Endothelial cell of umbilical vein (primary cell): ENCODE measurements around the gene MTNR1B. TPM values are rescaled to one million over a fixed set of nuclear protein-coding genes. Genes with fewer than 3 reads are reported as not detected.

Experiments
- BruUV-seq: library from RNA; stranded (reverse); fragments of 400-500 nt; replicated peaks from 2 replicates; lab custom pipeline; 2021; lab: Mats Ljungman, UMichigan
- CTCF ChIA-PET: fragments of 300-600, 350-600 bp; sonication (Branson Sonifier 250); formaldehyde crosslinking; loops from one replicate; lab custom pipeline; 2021; ENCODE audit warnings: antibody characterized with exemption, inconsistent platforms; lab: Charles Lee
- POLR2A ChIA-PET: fragments of 300-600, 350-600 bp; sonication (Branson Sonifier 250); formaldehyde crosslinking; loops from one replicate; lab custom pipeline; 2021; ENCODE audit warnings: antibody characterized with exemption, inconsistent platforms; lab: Charles Lee
- DNase-seq: peaks from one replicate; pipeline ENCODE4 v3.0.0-alpha.2; 2011; ENCODE audit warnings: low read depth, low spot score
- FAIRE-seq: peaks from 2 replicates; lab custom pipeline; 2011; peaks lifted over from hg19 to GRCh38; lab: Jason Lieb, UNC
- H2AFZ ChIP-seq: 2 replicates; pipeline ENCODE4 v1.6.0; 2012; ENCODE audit warnings: low read depth, low read length, control low read depth, inconsistent platforms
- H3K27ac ChIP-seq: 2 replicates; pipeline ENCODE4 v1.5.1; 2011; ENCODE audit warnings: low read depth, mild to moderate bottlenecking, control low read depth, low read length, moderate library complexity; ENCODE audit not compliant: insufficient read depth
- H3K27me3 ChIP-seq, 2 experiments: 2 replicates each; pipeline versions ENCODE4 v1.6.0 to v1.6.1; 2011; ENCODE audit warnings: low read length in 2 of 2, mixed read lengths in 1 of 2; ENCODE audit not compliant: control insufficient read depth in 2 of 2, insufficient read depth in 2 of 2
- H3K36me3 ChIP-seq, 2 experiments: 2 replicates in 1 of 2; 3 replicates in 1 of 2; pipeline ENCODE4 v1.5.1; 2011; ENCODE audit warnings: low read length in 2 of 2, mild to moderate bottlenecking in 1 of 2, moderate library complexity in 1 of 2; ENCODE audit not compliant: control insufficient read depth in 2 of 2, insufficient read depth in 2 of 2; ENCODE audit errors: extremely low read depth in 1 of 2
- H3K4me1 ChIP-seq: 3 replicates; pipeline ENCODE4 v1.5.1; 2011; ENCODE audit warnings: mild to moderate bottlenecking, low read length; ENCODE audit not compliant: control insufficient read depth, insufficient read depth; ENCODE audit errors: extremely low read depth
- H3K4me2 ChIP-seq: 2 replicates; pipeline ENCODE4 v1.6.1; 2011; ENCODE audit warnings: low read length, control low read depth, mixed read lengths; ENCODE audit not compliant: insufficient read depth
- H3K4me3 ChIP-seq, 3 experiments: fragments of 200-600 bp in 1 of 3; sonication (generic), shearing (Covaris generic) in 1 of 3; replicated peaks in 1 of 3; 2 replicates each; pipeline ENCODE4 v1.5.1; 2011 to 2016; ENCODE audit warnings: control low read depth in 3 of 3, low read length in 3 of 3, mild to moderate bottlenecking in 2 of 3, inconsistent platforms in 1 of 3, low read depth in 1 of 3, moderate library complexity in 1 of 3; ENCODE audit not compliant: insufficient read depth in 1 of 3
- H3K79me2 ChIP-seq: 2 replicates; pipeline ENCODE4 v1.6.0; 2012; ENCODE audit warnings: low read length, inconsistent platforms; ENCODE audit not compliant: control insufficient read depth, insufficient read depth
- H3K9ac ChIP-seq: replicated peaks from 2 replicates; pipeline ENCODE3; 2011; ENCODE audit warnings: low read length, control low read depth; ENCODE audit not compliant: insufficient read depth; ENCODE audit errors: extremely low read depth
- H3K9me1 ChIP-seq: replicated peaks from 3 replicates; pipeline ENCODE4 v1.6.0; 2011; ENCODE audit warnings: mild to moderate bottlenecking, low read length; ENCODE audit not compliant: control insufficient read depth, insufficient read depth; ENCODE audit errors: extremely low read depth
- H3K9me3 ChIP-seq: replicated peaks from 2 replicates; pipeline ENCODE4 v1.5.1; 2012; ENCODE audit warnings: low read length, inconsistent platforms; ENCODE audit not compliant: control insufficient read depth, insufficient read depth
- H4K20me1 ChIP-seq: replicated peaks from 2 replicates; pipeline ENCODE3; 2011; ENCODE audit warnings: mild to moderate bottlenecking, low read length; ENCODE audit not compliant: control insufficient read depth, insufficient read depth; ENCODE audit errors: extremely low read depth
- EZH2 ChIP-seq: IDR thresholded peaks from 2 replicates; pipeline ENCODE4 v1.6.1; 2012; ENCODE audit warnings: borderline replicate concordance, low read depth, mild to moderate bottlenecking, moderate library complexity, low read length, inconsistent platforms; ENCODE audit not compliant: severe bottlenecking
- FOS ChIP-seq: IDR thresholded peaks from 2 replicates; pipeline ENCODE4 v1.6.1; 2011; ENCODE audit warnings: mild to moderate bottlenecking, low read length, moderate library complexity, borderline replicate concordance; ENCODE audit not compliant: insufficient read depth
- GATA2 ChIP-seq: IDR thresholded peaks from 2 replicates; pipeline ENCODE4 v1.7.0; 2011; ENCODE audit warnings: low read depth, mild to moderate bottlenecking, moderate library complexity, mixed read lengths, low read length; ENCODE audit not compliant: insufficient read length, insufficient read depth
- JUN ChIP-seq: IDR thresholded peaks from 2 replicates; pipeline ENCODE4 v1.6.1; 2011; ENCODE audit warnings: borderline replicate concordance, low read depth; ENCODE audit not compliant: insufficient read length, insufficient read depth
- MYC ChIP-seq: IDR thresholded peaks from one replicate; pipeline ENCODE4 v1.6.1; 2011; ENCODE audit warnings: mild to moderate bottlenecking, low read depth, low read length
- POLR2A ChIP-seq: IDR thresholded peaks from 2 replicates; pipeline ENCODE4 v1.6.1; 2012; ENCODE audit warnings: low read depth, mild to moderate bottlenecking, control low read depth, low read length
- POLR2AphosphoS5 ChIP-seq: IDR thresholded peaks from 2 replicates; pipeline ENCODE4 v1.6.1; 2012; ENCODE audit warnings: low read depth, mild to moderate bottlenecking, control low read depth, low read length, moderate library complexity; ENCODE audit not compliant: insufficient read depth
- dilution Hi-C: fragments of 300-500 bp; cut with MboI; formaldehyde crosslinking; loops from one replicate; pipeline ENCODE4 v1.15.0; 2019; ENCODE audit warnings: low sequenced_read_pairs; ENCODE audit not compliant: extremely low pct_ligation_motif_present
- intact Hi-C: fragments of 100-400 bp; cut with micrococcal nuclease; formaldehyde crosslinking; loops from one replicate; pipeline ENCODE4 v1.10.0; 2022
- polyA plus RNA-seq, 4 experiments: library from polyadenylated mRNA; depleted of rRNA in 3 of 4; stranded (reverse) in 3 of 4; unstranded in 1 of 4; fragments of >200 nt; gene quantifications; 2 replicates each; pipeline versions ENCODE4 v1.2.1 to v1.2.3, GENCODE V29; 2011 to 2012; ENCODE audit warnings: missing spikeins in 1 of 4
- total RNA-seq: library from RNA; stranded (reverse); gene quantifications from 2 replicates; pipeline ENCODE4 v1.2.3, GENCODE V29; 2021
- TF ChIP-seq, protein P1 (sequence below), 2 donors: IDR thresholded peaks; 1 replicate in 1 of 2; 2 replicates in 1 of 2; pipeline ENCODE4 v1.5.1; 2011; ENCODE audit warnings: low read length in 2 of 2, mild to moderate bottlenecking in 2 of 2, moderate library complexity in 2 of 2, control low read depth in 1 of 2, inconsistent platforms in 1 of 2, low read depth in 1 of 2; ENCODE audit not compliant: insufficient read depth in 1 of 2; ENCODE audit errors: extremely low read depth in 1 of 2
- TF ChIP-seq, protein P2 (sequence below): IDR thresholded peaks from 2 replicates; pipeline ENCODE4 v1.6.1; 2011; ENCODE audit not compliant: insufficient read depth, insufficient read length

Gene MTNR1B
- total and polyA plus RNA-seq, 2 donors (not counting 3 experiments of a cell fraction or from before 2014, with no cell fraction given), result not detected

DNA sequence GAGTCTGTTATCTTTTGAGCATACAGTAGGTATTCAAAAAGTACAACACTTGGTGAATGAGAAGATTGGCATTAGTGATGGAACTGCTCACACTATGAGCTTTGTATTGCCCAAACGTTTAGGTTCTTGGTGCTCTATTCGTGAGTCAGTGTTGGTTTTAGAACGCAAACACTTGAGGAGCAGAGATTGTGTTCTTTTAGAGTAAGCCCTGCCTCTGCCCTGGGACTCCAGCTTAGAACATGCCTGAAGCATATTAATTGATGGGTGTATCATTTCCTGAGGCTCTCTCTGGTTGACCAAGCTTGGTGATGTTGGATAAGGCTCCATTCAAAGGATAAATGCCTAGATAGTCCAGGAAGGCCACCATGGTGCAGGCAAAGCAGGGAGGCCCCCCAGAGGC lies 10.9 kb downstream of the MTNR1B start:
- ChIA-PET CTCF (no interaction called here), POLR2A (no interaction called here)
- no peak overlapping the region for H3K27ac ChIP-seq
- H3K9me1 ChIP-seq, result no peaks in the 10 kb centered on the region
- FAIRE-seq (no peak), DNase-seq (no peak)
- dilution Hi-C loops (no loop called here), intact Hi-C loops (no loop called here)
- no peaks in the 10 kb centered on the region for H3K79me2 ChIP-seq
- H3K9ac ChIP-seq, result no peak overlapping the region
- H3K4me1 ChIP-seq, result no peaks in the 10 kb centered on the region
- no peaks in the 10 kb centered on the region for H3K36me3 ChIP-seq
- H4K20me1 ChIP-seq, result no peaks in the 10 kb centered on the region
- TF ChIP-seq POLR2A (no peak), MYC (no peak), POLR2AphosphoS5 (no peak), JUN (no peak), FOS (no peak), EZH2 (no peak), GATA2 (no peak)
- TF ChIP-seq, protein P1, sequence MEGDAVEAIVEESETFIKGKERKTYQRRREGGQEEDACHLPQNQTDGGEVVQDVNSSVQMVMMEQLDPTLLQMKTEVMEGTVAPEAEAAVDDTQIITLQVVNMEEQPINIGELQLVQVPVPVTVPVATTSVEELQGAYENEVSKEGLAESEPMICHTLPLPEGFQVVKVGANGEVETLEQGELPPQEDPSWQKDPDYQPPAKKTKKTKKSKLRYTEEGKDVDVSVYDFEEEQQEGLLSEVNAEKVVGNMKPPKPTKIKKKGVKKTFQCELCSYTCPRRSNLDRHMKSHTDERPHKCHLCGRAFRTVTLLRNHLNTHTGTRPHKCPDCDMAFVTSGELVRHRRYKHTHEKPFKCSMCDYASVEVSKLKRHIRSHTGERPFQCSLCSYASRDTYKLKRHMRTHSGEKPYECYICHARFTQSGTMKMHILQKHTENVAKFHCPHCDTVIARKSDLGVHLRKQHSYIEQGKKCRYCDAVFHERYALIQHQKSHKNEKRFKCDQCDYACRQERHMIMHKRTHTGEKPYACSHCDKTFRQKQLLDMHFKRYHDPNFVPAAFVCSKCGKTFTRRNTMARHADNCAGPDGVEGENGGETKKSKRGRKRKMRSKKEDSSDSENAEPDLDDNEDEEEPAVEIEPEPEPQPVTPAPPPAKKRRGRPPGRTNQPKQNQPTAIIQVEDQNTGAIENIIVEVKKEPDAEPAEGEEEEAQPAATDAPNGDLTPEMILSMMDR (IDR thresholded peaks at IDR 0.05; ENCODE audit: extremely low read depth in 1 of 2, insufficient read depth in 1 of 2, low read depth in 1 of 2, low read length in 2 of 2), result no peak
- TF ChIP-seq, protein P2, sequence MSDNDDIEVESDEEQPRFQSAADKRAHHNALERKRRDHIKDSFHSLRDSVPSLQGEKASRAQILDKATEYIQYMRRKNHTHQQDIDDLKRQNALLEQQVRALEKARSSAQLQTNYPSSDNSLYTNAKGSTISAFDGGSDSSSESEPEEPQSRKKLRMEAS, result no peak
- no peak overlapping the region for H3K4me2 ChIP-seq
- H3K9me3 ChIP-seq, result no peaks in the 10 kb centered on the region
- H2AFZ ChIP-seq, result no peak overlapping the region
- BruUV-seq, result no TSS peak
- no peaks in the 10 kb centered on the region for H3K27me3 ChIP-seq
- H3K4me3 ChIP-seq, result no peak overlapping the region
